GM21786 (cell line): ENCODE results near the gene MYO7A.

ENCODE experiments used
- ATAC-seq: cut with Tn5 transposase; IDR thresholded peaks from one replicate; pipeline ENCODE4 v1.9.1; 2021; ENCODE audit not compliant: unreplicated experiment

Gene MYO7A

DNA sequence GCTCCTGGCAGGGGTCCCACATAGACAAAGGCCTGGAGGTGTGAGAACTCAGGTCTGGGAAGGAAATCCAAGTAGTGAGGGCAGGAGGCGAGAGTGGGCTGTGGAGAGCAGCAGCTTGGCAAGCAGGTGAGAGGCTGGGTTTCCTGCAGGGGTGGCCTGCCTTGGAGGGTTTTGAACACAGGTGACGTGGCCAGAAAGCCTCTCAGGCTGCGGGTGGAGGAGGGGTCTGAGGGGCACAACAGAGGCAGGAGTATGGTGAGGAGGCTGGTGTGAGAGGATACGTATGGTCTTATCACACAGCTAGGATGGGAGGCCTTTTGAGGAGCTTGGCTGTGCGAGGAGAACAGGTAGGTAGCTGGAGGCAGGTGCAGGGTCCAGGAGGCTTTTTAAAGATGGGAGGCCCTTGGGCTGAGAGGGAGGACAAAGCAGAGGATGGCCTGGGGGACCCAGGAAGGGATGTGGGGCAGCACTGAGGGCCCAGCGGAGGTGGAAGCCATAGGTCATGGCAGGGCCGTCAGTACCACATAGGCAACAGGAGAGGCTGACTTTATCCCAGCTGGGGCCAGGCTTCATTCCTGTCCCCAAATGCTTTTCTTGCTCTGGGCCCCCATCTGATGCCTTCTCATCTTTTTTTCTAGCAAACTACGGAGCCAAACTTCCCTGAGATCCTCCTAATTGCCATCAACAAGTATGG is 84.4 kb downstream of the MYO7A start:
- ATAC-seq, result no peak

DNA sequence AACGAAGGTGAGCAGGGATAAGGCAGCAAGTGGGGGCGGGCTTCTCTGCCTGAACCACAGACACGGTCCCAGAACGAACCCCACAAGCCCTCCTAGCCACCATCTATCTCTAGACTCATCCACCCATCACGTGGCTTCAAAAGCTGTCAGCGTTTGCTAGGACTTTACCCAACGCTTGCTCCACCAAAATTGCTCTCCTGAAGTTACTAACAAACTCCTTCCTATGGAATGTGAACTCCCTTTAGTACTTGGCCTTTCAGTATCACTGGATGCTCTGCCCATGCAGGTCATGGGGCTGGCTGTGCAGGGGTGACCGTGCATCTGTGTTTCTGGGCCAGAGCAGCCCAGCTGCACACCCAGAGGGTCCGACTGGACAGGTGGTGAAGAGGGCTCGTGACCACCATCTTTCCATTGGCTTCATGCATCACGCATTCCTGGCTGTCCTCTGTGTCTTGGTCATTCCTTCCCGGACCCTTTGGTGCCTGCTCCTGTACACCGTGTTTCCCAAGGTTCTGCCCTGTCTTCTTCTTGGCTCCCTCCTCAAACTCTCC is 85.1 kb downstream of the MYO7A start:
- ATAC-seq, result no peak

DNA sequence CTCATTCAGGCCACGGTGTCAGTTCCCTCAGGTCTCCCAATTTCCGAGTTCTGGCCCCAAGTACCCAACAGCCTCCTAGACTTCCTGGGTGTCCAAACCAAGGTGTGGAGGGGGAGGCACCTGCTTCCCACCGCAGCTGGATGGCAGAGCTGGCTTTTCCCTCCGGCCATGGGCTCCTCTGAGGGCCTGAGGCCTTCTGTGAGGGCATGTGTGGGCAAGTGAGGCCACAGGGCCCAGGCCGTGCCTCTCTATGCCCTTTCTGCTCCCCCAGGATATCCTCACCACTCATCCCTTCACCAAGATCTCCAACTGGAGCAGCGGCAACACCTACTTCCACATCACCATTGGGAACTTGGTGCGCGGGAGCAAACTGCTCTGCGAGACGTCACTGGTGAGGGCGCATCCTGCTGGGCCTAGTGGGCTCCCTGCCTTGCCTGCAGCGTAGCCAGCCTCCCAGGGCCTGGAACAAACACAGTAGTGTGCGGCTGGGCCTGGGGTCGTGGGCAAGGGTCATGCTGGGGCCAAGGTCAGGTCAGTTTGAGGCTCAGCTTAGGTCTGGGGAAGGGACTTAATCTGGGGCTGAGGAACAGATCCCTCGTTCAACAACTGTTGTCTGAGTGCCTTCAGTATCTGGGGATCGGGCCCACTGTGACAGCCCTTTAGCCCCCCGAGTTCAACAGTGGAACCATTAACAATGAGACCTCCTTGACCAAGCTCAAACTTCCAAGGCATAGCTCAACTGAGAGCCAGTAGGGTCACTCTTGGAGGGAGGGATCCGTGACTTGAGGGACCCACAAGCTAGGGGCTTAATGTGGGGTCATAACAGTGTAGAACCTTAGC is 85.8 kb downstream of the MYO7A start:
- no peak for ATAC-seq

DNA sequence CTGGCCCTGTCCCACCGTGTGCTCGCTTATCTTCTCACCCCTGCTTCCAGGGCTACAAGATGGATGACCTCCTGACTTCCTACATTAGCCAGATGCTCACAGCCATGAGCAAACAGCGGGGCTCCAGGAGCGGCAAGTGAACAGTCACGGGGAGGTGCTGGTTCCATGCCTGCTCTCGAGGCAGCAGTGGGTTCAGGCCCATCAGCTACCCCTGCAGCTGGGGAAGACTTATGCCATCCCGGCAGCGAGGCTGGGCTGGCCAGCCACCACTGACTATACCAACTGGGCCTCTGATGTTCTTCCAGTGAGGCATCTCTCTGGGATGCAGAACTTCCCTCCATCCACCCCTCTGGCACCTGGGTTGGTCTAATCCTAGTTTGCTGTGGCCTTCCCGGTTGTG is 86.5 kb downstream of the MYO7A start:
- ATAC-seq, result no peak

DNA sequence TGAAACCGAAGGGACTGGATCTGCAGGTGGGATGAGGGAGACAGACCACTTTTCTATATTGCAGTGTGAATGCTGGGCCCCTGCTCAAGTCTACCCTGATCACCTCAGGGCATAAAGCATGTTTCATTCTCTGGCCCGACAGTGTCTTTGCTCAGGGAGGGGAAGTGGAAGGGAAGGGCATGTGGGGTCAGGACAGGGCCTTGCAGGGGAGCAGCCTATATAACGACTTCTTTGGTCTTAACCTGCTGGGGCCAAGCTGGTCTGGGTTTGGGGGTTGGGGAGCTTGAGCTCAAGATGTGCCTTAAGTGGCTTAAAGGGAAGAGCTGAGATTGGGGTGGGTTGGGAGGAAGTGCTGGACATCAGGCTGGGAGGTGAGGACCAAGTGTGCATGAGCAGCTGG is 87.1 kb downstream of the MYO7A start:
- ATAC-seq, result no peak

DNA sequence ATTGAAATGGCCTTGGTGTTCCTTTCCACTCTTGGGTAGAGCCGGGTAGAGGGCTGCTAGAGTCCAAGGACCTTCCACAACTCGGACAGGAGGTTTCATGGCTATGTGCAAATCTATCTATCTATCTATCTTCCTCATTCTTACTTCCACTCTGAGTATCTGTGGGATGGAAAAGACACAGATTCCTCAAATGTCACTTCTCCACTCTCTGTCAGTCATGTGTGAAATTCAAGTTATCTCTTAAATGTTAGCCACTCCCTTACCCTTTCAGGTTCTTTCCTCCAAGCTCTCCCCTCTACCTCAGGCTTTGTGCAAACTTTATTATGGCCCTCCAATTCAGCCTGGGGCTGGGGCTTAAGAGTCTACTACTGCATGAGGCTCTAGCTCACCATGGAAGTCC is 89.1 kb downstream of the MYO7A start:
- no peak for ATAC-seq

DNA sequence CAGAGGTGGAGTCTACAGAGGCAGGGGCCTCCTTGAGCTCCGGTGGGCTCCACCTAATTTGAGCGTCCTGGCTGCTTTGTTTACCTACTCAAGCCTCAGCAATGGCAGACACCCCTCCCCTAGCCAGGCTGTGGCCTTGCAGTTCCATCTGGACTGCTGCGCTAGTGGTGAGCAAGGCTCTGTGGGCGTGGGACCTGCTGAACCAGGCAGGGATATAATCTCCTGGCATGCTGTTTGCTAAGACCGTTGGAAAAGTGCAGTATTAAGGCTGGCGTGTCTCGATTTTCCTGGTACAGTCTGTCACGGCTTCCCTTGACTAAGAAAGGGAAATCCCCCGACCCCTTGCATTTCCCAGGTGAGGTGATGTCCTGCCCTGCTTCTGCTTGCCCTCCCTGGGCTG is 95.8 kb downstream of the MYO7A start:
- ATAC-seq, result no peak

DNA sequence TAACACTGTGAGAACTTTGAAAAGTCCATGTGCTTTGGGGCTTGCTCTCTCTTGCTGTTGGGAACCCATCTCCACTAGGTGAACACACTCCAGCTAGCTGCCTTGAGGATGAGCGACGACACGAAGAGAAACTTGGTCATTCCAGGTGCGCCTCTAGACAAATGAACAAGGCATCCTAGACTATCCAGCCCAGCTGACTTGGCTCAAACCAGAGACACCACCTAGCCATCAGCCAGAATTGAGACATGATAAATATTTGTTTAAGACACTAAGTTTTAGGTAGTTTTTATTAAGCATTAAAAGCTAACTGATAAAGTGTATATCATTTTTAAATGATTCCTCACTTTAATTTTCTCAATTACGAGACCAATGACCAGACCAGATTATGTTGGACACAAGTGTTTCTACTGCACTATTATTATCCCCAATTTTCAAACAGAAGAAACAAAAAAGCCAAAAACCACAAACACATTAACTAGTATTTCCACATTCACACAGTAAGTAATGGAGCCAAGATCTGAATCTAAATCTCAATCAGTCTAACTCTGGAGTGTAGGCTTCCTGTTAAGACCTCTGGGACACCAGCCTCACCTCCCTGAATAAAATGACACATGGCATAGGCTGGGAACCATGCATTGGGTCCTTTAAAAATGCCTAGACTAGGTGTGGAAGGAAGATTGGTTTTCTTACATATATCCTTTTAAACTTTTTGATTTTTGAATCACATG is 103.0 kb downstream of the MYO7A start:
- no peak for ATAC-seq

DNA sequence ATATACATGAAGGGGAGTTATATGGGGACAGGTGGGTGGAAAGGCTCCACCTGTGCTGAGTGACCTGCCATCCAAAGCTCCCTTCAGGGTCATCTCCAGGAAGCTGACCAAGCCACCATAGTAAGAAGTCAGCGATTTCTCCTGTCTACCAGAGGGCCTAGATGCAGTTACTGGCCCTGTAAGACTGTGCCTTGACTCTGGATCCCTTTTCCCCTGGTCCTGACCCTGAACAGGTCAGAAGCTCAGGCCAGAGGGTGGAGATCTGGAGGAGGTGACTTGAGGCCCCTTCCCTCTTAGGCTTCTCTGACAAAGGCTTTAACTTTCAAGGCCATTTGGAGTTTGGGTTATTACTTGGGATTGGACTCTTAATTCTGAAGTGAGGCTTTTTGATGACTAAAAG is 103.8 kb downstream of the MYO7A start:
- ATAC-seq, result no peak

DNA sequence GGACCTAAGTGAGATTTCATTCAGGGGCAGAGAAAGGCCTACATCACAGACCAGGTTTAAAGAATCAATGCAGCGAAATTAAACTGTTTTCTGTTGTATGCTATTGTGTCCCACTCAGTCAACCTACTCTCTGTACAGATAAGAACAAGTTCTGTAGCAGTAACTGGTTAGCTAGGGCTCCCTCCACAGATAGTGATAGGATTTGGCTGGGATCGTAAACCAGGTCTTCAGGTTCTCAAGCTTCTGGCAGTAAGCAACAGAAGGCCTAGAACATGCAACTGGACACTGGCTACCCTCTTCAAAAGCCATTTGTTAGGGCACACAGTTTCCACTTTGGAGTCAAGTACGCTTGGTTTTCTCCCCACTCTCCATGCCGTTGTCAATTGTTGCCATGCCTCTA is 104.2 kb downstream of the MYO7A start:
- ATAC-seq, result no peak

DNA sequence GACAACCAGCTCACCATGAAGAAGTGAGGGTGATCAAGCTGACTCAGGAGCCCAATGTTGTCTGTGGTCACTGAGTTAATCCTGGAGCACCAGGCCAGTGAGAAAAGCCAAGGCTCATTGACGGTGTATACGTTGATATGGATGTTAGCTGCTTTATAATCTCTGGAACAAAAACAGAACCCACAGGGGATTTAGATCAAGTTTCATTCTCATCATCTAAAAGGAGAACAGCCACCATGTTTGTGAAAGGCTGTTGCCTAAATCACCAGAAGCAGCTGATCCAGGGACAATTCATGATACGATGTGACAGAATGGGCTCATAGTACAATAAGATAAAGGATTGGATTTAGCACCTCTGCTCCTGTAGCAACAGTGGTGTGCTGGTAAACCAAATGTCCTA is 105.0 kb downstream of the MYO7A start:
- ATAC-seq, result no peak

DNA sequence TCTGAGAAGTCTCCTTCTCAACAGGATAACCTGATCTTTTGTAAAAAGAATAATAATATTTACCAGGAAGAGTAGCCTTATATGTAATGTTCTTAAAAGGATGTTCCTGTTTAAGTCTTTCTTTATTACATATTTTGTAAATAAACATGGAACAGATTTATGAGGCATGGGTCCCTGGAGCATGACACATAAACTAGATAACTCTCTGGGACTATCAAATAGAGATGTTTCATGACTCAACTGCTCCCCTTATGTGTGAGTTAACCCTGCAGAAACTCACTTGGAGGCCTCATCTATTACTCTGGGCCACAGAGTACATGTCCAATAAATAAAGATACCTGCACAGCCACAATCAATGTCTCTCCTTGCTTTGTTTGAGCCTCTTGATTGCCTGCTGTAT is 108.9 kb downstream of the MYO7A start:
- no peak for ATAC-seq

DNA sequence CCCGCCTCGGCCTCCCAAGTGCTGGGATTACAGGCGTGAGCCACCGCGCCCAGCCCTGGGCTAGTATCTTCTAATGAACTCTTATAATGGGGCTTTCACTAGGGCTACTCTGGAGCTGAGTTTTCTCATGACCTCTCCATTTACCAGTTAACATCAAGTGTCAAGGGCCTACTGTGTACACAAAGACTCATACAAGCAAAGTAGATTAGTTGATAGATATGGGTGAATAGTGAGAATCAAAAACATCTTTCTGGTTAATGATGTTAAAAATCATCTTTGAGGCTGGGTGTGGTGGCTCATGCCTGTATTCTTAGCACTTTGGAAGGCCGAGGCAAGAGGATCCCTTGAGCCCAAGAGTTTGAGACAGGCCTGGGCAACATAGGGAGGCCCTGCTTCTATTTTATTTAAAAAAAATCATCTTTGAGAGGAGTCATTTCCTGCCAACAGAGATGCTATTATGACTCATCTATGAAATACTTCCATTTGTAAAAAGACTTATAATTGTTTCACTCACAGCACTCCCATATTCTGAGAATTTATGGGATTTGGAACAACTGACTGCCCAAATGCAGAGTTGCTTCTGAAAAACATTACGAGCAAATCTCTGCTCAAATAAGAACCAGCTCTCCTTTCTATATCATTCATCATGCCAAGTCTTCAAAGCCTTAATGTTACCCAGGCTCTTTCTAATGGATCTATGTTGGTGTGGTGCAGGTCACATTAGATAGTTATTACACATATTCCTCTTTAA is 116.4 kb downstream of the MYO7A start:
- no peak for ATAC-seq

DNA sequence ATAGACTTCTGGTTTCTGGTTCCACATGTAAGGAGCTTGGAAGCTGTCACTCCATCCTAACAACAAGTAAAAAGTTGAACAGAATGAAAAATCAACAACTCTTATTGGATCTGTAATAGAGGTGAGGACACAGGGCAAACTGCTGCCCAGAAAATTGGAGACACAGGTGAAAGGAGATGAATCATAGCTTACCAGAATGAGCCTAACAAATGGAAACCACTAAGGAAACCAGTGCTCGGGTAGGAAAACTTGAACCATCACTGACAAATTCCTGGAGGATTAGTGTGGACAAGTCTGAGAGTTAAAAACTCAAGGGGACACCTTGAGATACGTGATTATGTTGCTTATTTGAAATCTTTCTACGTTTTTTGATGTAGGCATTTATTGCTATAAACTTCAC is 121.4 kb downstream of the MYO7A start:
- no peak for ATAC-seq

DNA sequence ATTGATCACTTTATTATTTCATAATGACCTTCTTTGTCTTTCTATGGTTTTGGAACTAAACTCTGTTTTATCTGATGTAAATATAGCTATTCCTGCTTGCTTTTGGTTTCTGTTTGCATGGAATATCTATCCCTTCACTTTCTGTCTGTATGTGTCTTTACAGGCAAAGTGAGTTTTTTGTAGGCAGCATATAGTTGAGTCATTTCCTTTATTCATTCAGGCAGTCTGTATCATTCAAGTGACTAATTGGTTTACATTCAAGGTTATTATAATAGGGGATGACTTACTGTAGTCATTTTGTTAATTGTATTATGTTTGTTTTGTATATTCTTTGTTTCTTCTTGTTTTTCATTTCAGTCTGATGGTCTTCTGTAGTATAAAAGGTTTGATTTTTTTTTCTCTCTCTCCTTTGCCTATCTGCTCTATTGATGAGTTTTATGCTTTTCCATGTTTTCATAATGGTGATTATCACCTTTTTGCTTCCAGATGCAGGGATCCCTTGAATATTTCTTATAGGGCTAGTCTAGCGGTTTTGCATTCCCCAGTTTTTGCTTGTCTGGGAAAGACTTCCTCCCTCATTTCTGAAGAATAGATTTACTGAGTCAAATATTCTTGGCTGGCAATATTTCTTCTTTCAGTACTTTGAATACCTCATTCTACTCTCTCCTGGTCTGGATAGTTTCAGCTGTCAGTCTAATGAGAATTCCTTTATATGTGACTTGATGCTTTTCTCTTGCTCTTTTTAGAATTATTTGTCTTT is 123.0 kb downstream of the MYO7A start:
- no peak for ATAC-seq

DNA sequence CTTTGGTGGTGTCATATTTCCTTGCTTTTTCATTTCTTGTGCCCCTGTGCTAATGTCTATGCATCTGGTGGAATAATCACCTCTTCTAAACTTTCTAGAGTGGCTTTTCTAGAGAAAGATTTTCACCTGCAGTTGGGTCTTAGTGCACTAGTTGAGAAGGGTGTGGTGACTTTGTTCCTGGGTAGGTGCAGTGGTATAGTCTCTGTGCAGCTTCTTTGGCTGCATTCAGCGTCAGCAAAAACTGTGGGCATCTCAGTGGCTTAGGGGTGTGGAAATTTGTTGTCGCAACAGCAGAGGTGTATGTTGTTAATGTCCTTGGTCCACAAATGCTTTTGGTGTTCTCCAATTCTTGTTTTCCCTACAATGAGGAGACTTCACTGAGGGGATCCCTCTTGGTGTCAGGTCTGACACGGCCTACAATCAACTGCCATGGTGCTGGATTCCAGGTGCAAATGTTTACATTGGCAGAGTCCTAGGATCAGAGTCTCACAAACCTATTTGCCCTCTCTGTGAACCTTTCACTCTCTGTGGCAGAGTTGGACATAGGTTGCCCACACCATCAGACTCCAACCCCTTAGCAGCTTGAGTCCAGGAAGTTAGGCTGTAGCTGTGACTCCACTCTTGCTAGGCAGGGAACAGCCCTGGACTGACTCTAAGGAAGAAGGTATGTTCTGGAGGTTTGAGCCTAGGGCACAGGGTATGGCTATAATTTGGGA is 124.7 kb downstream of the MYO7A start:
- ATAC-seq, result no peak

DNA sequence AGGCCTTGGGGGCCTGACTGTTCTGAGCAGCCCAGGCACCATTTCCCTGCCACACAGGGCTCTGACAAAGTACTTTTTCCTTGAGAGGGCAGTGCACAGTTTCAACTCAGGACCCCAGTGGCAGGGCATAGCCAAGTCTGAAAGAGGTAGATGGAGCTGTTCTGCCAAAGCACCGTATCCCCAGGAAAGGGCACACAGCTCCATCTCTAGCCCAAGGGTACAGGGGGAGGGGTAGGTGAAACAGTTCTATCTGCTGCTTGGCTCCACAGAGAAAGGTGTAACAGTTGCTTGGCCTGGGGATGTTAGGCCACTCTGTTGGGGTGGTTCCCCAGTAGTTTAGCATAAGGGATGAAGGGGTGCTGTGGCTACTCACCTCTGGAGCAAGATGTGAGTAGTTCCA is 125.6 kb downstream of the MYO7A start:
- no peak for ATAC-seq

DNA sequence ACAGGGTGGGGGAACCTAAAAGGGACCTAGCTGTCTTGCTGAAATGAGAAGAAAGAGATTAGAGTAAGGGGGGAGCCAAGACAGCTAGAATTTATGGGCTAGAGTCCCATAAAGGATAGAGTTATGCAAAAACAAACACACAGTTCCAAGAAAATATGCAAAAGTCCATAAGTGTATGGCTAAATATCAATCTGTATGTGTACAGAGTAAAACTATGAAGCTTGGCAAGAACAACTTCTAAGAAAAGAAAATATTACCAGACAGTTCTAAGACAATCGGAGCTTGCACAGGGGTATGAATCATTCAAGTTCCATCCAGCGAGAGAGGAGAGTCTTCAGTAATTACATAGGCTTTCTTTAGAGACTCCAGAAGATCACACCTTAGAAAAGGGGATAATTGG is 131.6 kb downstream of the MYO7A start:
- no peak for ATAC-seq

DNA sequence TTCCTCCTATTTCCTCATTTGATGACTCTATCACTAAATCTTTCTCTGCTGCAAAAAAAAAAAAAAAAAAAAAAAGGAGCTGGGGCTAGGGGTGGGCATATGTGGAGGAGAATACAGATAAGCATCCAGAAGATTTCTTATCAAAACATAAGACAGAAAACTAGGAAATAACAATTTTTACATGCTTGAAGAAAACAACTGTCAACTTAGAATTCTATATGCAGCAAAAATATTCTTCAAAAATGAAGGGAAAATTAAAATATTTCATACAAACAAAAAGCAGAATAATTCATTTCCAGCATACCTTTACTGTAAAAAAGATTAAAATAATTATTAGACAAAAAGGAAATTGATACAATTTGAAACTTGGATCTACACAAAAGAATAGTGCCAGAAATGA is 134.8 kb downstream of the MYO7A start:
- no peak for ATAC-seq
